Spinal cord (tissue), 10 donors: ENCODE data around the gene FCGR3A. TPM values are rescaled to one million over a fixed set of nuclear protein-coding genes. Genes with fewer than 3 reads are reported as not detected.
"Not testable (repeated sequence)": the region's sequence is repeated elsewhere in the genome, so short reads cannot be mapped to it uniquely, and the experiment has no call there.

ENCODE experiments used
- DNase-seq, 6 donors: peaks; one replicate each; pipeline versions ENCODE4 v3.0.0 to v3.0.0-alpha.2; 2013 to 2015; ENCODE audit warnings: low spot score in 6 of 6, low read depth in 4 of 6
- H3K27ac ChIP-seq: one replicate; pipeline ENCODE4 v1.5.1; 2013; ENCODE audit warnings: low read depth, low read length, control low read depth
- H3K27me3 ChIP-seq: one replicate; pipeline ENCODE4 v1.6.1; 2013; ENCODE audit warnings: low read length; ENCODE audit not compliant: control insufficient read depth, insufficient read depth
- H3K36me3 ChIP-seq: one replicate; pipeline ENCODE4 v1.6.1; 2013; ENCODE audit warnings: low read length; ENCODE audit not compliant: control insufficient read depth, insufficient read depth
- H3K4me1 ChIP-seq: one replicate; pipeline ENCODE4 v1.6.1; 2013; ENCODE audit warnings: low read length; ENCODE audit not compliant: control insufficient read depth, insufficient read depth
- H3K4me3 ChIP-seq: one replicate; pipeline ENCODE4 v1.5.1; 2013; ENCODE audit warnings: low read depth, low read length, control low read depth
- H3K9me3 ChIP-seq: one replicate; pipeline ENCODE4 v1.6.1; 2013; ENCODE audit warnings: low read length; ENCODE audit not compliant: control insufficient read depth, insufficient read depth
- WGBS: methylation state at CpG from one replicate; pipeline ENCODE4 v1.1.5; 2013; ENCODE audit warnings: missing lambda C conversion rate; ENCODE audit not compliant: insufficient coverage; 5-methylcytosine and 5-hydroxymethylcytosine counted together
- polyA plus RNA-seq, 2 donors: library from polyadenylated mRNA; unstranded; fragments of 120-200 nt; gene quantifications; one replicate each; pipeline ENCODE4 v1.2.1, GENCODE V29; 2013; ENCODE audit not compliant: insufficient read length in 2 of 2
- total RNA-seq, 2 donors: library from RNA; depleted of rRNA in 1 of 2; stranded (reverse); fragments of 120-200 nt in 1 of 2; fragments of >200 nt in 1 of 2; gene quantifications; one replicate each; pipeline versions ENCODE4 v1.2.3 to v1.2.4, GENCODE V29; 2013 to 2014
- donor health status: healthy.

The FCGR3A gene
- total and polyA plus RNA-seq, 4 donors: 5.6 to 30.1 (median 23.0) TPM

- DNase-seq, H3K27ac ChIP-seq, H3K9me3 ChIP-seq, H3K4me1 ChIP-seq, H3K4me3 ChIP-seq, H3K27me3 ChIP-seq, H3K36me3 ChIP-seq: not testable (repeated sequence)
- no CpG with 5 or more reads among the region's 6 CpGs for WGBS
These were observed 39.0 kb upstream of the FCGR3A start for GRCh38 chr1:161588596-161588995.

GRCh38 chr1:161582882-161583281, 33.3 kb upstream of the FCGR3A start:
- H3K27me3 ChIP-seq, H3K4me1 ChIP-seq, H3K36me3 ChIP-seq, H3K27ac ChIP-seq, H3K4me3 ChIP-seq, DNase-seq, H3K9me3 ChIP-seq: not testable (repeated sequence)
- no CpG with 5 or more reads among the region's 4 CpGs for WGBS

GRCh38 chr1:161580879-161581537, 31.4 kb upstream of the FCGR3A start:
- not testable (repeated sequence) for H3K27ac ChIP-seq, DNase-seq, H3K27me3 ChIP-seq, H3K36me3 ChIP-seq, H3K4me1 ChIP-seq, H3K9me3 ChIP-seq, H3K4me3 ChIP-seq
- WGBS: no CpG with 5 or more reads among the region's 4 CpGs

GRCh38 chr1:161579856-161580507, 30.4 kb upstream of the FCGR3A start:
- H3K27me3 ChIP-seq, H3K36me3 ChIP-seq, H3K27ac ChIP-seq, DNase-seq, H3K4me1 ChIP-seq, H3K9me3 ChIP-seq, H3K4me3 ChIP-seq: not testable (repeated sequence)
- no CpG with 5 or more reads among the region's 8 CpGs for WGBS

DNA sequence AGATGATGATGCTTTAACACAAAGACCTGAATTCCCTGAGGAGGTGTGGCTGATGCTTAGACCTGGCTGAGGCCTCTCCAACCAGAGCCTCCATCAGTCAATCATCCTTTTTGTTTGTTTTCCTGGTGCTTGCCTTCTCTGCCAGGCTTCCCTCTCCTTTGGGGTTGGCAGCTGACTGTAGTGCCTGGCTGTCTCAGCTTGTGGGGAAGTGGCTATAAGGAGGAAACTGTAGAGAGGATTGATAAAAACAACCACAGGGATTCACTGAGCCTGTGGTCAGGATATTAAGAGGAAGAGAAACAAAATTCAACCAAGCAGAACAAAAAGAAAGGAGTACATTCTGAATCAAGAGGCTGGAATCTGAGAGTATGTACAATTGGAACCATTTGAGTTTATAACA, 27.1 kb upstream of the FCGR3A start:
- not testable (repeated sequence) for H3K9me3 ChIP-seq, H3K4me3 ChIP-seq, H3K4me1 ChIP-seq, DNase-seq, H3K36me3 ChIP-seq, H3K27me3 ChIP-seq, H3K27ac ChIP-seq

- H3K27me3 ChIP-seq, H3K27ac ChIP-seq, DNase-seq, H3K9me3 ChIP-seq, H3K4me1 ChIP-seq, H3K4me3 ChIP-seq, H3K36me3 ChIP-seq: not testable (repeated sequence)
- WGBS: no CpG with 5 or more reads among the region's 8 CpGs
These were observed 22.1 kb upstream of the FCGR3A start for GRCh38 chr1:161571703-161572102.

DNA sequence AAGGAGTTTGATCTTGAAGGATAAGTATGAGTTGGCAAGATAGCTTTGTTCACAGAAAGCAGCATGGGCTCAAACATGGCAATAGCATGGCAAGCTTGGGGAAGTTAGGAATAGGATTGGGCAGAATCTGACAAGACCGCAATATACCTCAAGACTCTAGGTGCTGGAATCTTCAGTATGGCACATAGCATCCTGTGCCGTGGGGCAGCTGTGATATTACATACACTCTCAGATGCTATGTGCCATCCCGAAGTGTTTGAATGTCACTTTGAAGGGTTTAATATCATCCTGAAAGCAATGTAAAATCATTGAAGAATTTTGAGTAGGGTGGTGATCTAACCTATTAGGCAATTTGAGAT, 17.0 kb upstream of the FCGR3A start:
- H3K27me3 ChIP-seq, H3K27ac ChIP-seq, H3K4me1 ChIP-seq, H3K4me3 ChIP-seq, H3K36me3 ChIP-seq, H3K9me3 ChIP-seq, DNase-seq: not testable (repeated sequence)
- WGBS: no CpG with 5 or more reads among the region's 3 CpGs

GRCh38 chr1:161563522-161563921, 13.9 kb upstream of the FCGR3A start:
- DNase-seq, H3K9me3 ChIP-seq, H3K27ac ChIP-seq, H3K4me1 ChIP-seq, H3K27me3 ChIP-seq, H3K36me3 ChIP-seq, H3K4me3 ChIP-seq: not testable (repeated sequence)
- WGBS: no CpG with 5 or more reads among the region's 1 CpG

DNA sequence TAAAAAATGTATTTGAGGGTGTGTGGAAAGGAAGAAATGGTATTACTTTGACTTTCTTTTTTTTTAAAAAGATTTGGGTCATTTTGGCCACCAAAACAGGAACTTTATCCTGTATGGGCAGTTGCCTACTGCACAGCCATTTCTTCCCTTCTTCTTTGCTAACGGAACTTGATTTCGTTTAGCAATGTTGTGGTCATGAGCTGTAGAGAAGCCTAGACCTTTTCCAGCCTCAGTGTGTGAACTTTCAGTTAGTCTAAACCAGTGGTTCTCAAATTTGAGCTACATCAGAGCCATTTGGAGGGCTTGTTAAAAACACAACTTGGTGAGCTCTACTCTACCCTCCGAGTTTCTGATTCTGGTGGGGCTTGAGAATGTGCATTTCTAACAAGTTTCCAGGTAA, 12.8 kb upstream of the FCGR3A start:
- not testable (repeated sequence) for H3K27me3 ChIP-seq, H3K27ac ChIP-seq, DNase-seq, H3K4me1 ChIP-seq, H3K9me3 ChIP-seq, H3K36me3 ChIP-seq, H3K4me3 ChIP-seq
- no CpG with 5 or more reads among the region's 3 CpGs for WGBS

GRCh38 chr1:161560960-161561715, 11.5 kb upstream of the FCGR3A start:
- WGBS: no CpG with 5 or more reads among the region's 4 CpGs
- H3K27ac ChIP-seq, H3K9me3 ChIP-seq, H3K4me1 ChIP-seq, H3K36me3 ChIP-seq, H3K4me3 ChIP-seq, H3K27me3 ChIP-seq: not testable (repeated sequence)
- peak in 1 of 6 donors; percentile 3 for DNase-seq
